Neural cell (in vitro differentiated cells): Measurements from ENCODE around the gene METRN. TPM values are rescaled to one million over a fixed set of nuclear protein-coding genes. Genes with fewer than 3 reads are reported as not detected.

Source experiments
- H2AFZ ChIP-seq: fragments of 200-600, 300-800 bp; sonication (generic), shearing (Covaris generic); 2 replicates; pipeline ENCODE4 v1.6.0; 2014; ENCODE audit warnings: low read depth, mild to moderate bottlenecking, antibody characterized with exemption, low read length, moderate library complexity
- H3F3A ChIP-seq: fragments of 200-600 bp; shearing (Covaris generic); 2 replicates; pipeline ENCODE4 v1.6.1; 2016; ENCODE audit warnings: mild to moderate bottlenecking, moderate library complexity, mixed read lengths, antibody characterized with exemption, low read length; ENCODE audit not compliant: insufficient read depth, poor library complexity, severe bottlenecking
- H3K27ac ChIP-seq: fragments of 200-600, 300-800 bp; sonication (generic), shearing (Covaris generic); 2 replicates; pipeline ENCODE4 v1.5.1; 2014; ENCODE audit warnings: mild to moderate bottlenecking, low read length, moderate library complexity
- H3K27me3 ChIP-seq: fragments of 300-800, 200-600 bp; sonication (generic), shearing (Covaris generic); 2 replicates; pipeline ENCODE4 v1.6.0; 2014; ENCODE audit warnings: mild to moderate bottlenecking, low read depth, low read length, moderate library complexity; ENCODE audit not compliant: insufficient read depth
- H3K36me3 ChIP-seq: fragments of 300-800, 200-600 bp; sonication (generic), shearing (Covaris generic); 2 replicates; pipeline ENCODE4 v1.5.1; 2014; ENCODE audit warnings: mild to moderate bottlenecking, antibody characterized with exemption, low read length, moderate library complexity; ENCODE audit not compliant: insufficient read depth
- H3K4me2 ChIP-seq: fragments of 300-800, 200-600 bp; sonication (generic), shearing (Covaris generic); 2 replicates; pipeline ENCODE4 v1.6.0; 2014; ENCODE audit warnings: mild to moderate bottlenecking, low read length
- H3K4me3 ChIP-seq: fragments of 300-800, 200-600 bp; sonication (generic), shearing (Covaris generic); 2 replicates; pipeline ENCODE4 v1.5.1; 2014; ENCODE audit warnings: mild to moderate bottlenecking, low read length, moderate library complexity
- H3K79me2 ChIP-seq: fragments of 200-600 bp; shearing (Covaris generic); replicated peaks from 2 replicates; pipeline ENCODE4 v1.6.0; 2014; ENCODE audit warnings: mild to moderate bottlenecking, low read length, moderate library complexity; ENCODE audit not compliant: insufficient read depth
- H3K9ac ChIP-seq: fragments of 300-800, 200-600 bp; sonication (generic), shearing (Covaris generic); 2 replicates; pipeline ENCODE4 v1.6.1; 2016; ENCODE audit warnings: mild to moderate bottlenecking, low read length, mixed read lengths
- H3K9me2 ChIP-seq: fragments of 200-600 bp; shearing (Covaris generic); 2 replicates; pipeline ENCODE4 v1.6.1; 2016; ENCODE audit warnings: mild to moderate bottlenecking, low read length, mixed read lengths; ENCODE audit not compliant: insufficient read depth
- H3K9me3 ChIP-seq: fragments of 200-600, 300-800 bp; sonication (generic), shearing (Covaris generic); 2 replicates; pipeline ENCODE4 v1.6.1; 2016; ENCODE audit warnings: mild to moderate bottlenecking, mixed run types, low read length, moderate library complexity, mixed read lengths
- H4K20me1 ChIP-seq: fragments of 200-600 bp; shearing (Covaris generic); 2 replicates; pipeline ENCODE4 v1.6.1; 2016; ENCODE audit warnings: mild to moderate bottlenecking, mixed run types; ENCODE audit not compliant: insufficient read depth
- CTCF ChIP-seq: fragments of 450-650 bp; IDR thresholded peaks from 2 replicates; pipeline ENCODE4 v1.5.1; 2014; ENCODE audit warnings: antibody characterized with exemption, mild to moderate bottlenecking, moderate library complexity; ENCODE audit not compliant: poor library complexity, severe bottlenecking
- MXI1 ChIP-seq: fragments of 450-650 bp; conservative IDR thresholded peaks from 2 replicates; pipeline ENCODE4 v1.6.1; 2014; ENCODE audit warnings: antibody characterized with exemption, mild to moderate bottlenecking; ENCODE audit not compliant: poor library complexity, severe bottlenecking
- RAD21 ChIP-seq: fragments of 450-650 bp; conservative IDR thresholded peaks from 2 replicates; pipeline ENCODE4 v1.6.1; 2014; ENCODE audit warnings: antibody characterized with exemption, mild to moderate bottlenecking, moderate library complexity
- REST ChIP-seq: IDR thresholded peaks from 2 replicates; pipeline ENCODE4 v1.6.1; 2012; ENCODE audit warnings: borderline replicate concordance
- SMC3 ChIP-seq: fragments of 450-650 bp; conservative IDR thresholded peaks from 2 replicates; pipeline ENCODE4 v1.6.1; 2014; ENCODE audit warnings: antibody characterized with exemption, mild to moderate bottlenecking, moderate library complexity; ENCODE audit not compliant: poor library complexity
- polyA plus RNA-seq: library from polyadenylated mRNA; depleted of rRNA; stranded (reverse); fragments of >200 nt; gene quantifications from 2 replicates; pipeline ENCODE4 v1.2.3, GENCODE V29; 2014

Gene METRN
- polyA plus RNA-seq, 1 donor from 2014 or later, result 37.6 TPM

GRCh38 chr16:733382-734207 lies 18.7 kb downstream of the METRN start:
- H4K20me1 ChIP-seq, result no peaks in the 10 kb centered on the region
- no peaks in the 10 kb centered on the region for H3K9me2 ChIP-seq
- H3K9me3 ChIP-seq, result no peaks in the 10 kb centered on the region
- H3F3A ChIP-seq, result no peaks in the 10 kb centered on the region
- H3K9ac ChIP-seq, result no peak overlapping the region
- no peak overlapping the region for H3K27ac ChIP-seq
- no peaks in the 10 kb centered on the region for H3K27me3 ChIP-seq
- no peaks in the 10 kb centered on the region for H3K79me2 ChIP-seq
- TF ChIP-seq RAD21, result no peak
- no peak for TF ChIP-seq MXI1
- peak; percentile 36 for TF ChIP-seq CTCF
- TF ChIP-seq SMC3, result no peak
- no peaks in the 10 kb centered on the region for H3K36me3 ChIP-seq
- no peak overlapping the region for H2AFZ ChIP-seq
- H3K4me3 ChIP-seq, result no peak overlapping the region
- H3K4me2 ChIP-seq, result no peak overlapping the region

GRCh38 chr16:734208-734980 lies 19.5 kb downstream of the METRN start:
- no peaks in the 10 kb centered on the region for H3F3A ChIP-seq
- no peak overlapping the region for H2AFZ ChIP-seq
- H3K27me3 ChIP-seq, result no peaks in the 10 kb centered on the region
- H4K20me1 ChIP-seq, result no peaks in the 10 kb centered on the region
- no peaks in the 10 kb centered on the region for H3K36me3 ChIP-seq
- H3K4me2 ChIP-seq, result no peak overlapping the region
- TF ChIP-seq REST, result no peak
- no peaks in the 10 kb centered on the region for H3K9me3 ChIP-seq
- H3K27ac ChIP-seq, result no peak overlapping the region
- no peaks in the 10 kb centered on the region for H3K9me2 ChIP-seq
- H3K4me3 ChIP-seq, result no peak overlapping the region
- H3K9ac ChIP-seq, result no peak overlapping the region
- H3K79me2 ChIP-seq, result no peaks in the 10 kb centered on the region
